ENCODE data around the gene HSBP1L1. TPM values are rescaled to one million over a fixed set of nuclear protein-coding genes. Genes with fewer than 3 reads are reported as not detected.
"Not testable (repeated sequence)": the region's sequence is repeated elsewhere in the genome, so short reads cannot be mapped to it uniquely, and the experiment has no call there.

Gene HSBP1L1
- total RNA-seq, 6 donors from 2014 or later, result 32.1 to 80.7 (median 43.8) TPM

DNA sequence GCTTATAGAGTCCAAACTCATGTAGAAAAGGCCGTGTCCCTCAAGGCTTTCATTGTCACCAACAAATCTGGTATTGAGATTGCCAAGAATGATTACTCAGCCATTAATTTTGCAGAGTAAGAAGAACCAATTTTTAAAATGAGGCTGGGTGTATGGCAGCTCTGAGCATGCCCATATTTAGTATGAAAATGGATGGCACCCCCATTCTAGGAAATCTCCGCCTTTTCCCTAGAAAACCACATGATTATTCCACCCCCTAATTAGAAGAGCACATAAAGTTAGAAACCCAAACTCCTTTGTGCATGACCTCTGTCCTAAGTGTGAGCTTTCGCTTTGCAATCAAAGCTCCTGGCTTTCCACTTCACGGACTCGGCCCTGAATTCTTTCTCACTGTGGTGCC lies 38.0 kb downstream of the HSBP1L1 start:
- no peaks in the 10 kb centered on the region for H3K27me3 ChIP-seq
- no peak overlapping the region for H3K27ac ChIP-seq
- ATAC-seq (ENCODE audit: low FRiP score in 2 of 2), result no peak
- H3K4me1 ChIP-seq, result no peaks in the 10 kb centered on the region
- DNase-seq, result no peak
- no peaks in the 10 kb centered on the region for H3K36me3 ChIP-seq
- TF ChIP-seq POLR2A (IDR thresholded peaks at IDR 0.05) (no peak), POLR2AphosphoS5 (IDR thresholded peaks at IDR 0.05) (no peak), EP300 (IDR thresholded peaks at IDR 0.05) (no peak)
- TF ChIP-seq, protein P1, sequence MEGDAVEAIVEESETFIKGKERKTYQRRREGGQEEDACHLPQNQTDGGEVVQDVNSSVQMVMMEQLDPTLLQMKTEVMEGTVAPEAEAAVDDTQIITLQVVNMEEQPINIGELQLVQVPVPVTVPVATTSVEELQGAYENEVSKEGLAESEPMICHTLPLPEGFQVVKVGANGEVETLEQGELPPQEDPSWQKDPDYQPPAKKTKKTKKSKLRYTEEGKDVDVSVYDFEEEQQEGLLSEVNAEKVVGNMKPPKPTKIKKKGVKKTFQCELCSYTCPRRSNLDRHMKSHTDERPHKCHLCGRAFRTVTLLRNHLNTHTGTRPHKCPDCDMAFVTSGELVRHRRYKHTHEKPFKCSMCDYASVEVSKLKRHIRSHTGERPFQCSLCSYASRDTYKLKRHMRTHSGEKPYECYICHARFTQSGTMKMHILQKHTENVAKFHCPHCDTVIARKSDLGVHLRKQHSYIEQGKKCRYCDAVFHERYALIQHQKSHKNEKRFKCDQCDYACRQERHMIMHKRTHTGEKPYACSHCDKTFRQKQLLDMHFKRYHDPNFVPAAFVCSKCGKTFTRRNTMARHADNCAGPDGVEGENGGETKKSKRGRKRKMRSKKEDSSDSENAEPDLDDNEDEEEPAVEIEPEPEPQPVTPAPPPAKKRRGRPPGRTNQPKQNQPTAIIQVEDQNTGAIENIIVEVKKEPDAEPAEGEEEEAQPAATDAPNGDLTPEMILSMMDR (IDR thresholded peaks at IDR 0.05), result no peak
- WGBS, 2 donors, result 90 to 92% methylated on average over 5 of the region's 5 CpGs
- H3K9me3 ChIP-seq, result peaks cover 0 to 19% (median 7%) of the 10 kb centered on the region in 4 donors
- H3K4me3 ChIP-seq, result no peak overlapping the region

DNA sequence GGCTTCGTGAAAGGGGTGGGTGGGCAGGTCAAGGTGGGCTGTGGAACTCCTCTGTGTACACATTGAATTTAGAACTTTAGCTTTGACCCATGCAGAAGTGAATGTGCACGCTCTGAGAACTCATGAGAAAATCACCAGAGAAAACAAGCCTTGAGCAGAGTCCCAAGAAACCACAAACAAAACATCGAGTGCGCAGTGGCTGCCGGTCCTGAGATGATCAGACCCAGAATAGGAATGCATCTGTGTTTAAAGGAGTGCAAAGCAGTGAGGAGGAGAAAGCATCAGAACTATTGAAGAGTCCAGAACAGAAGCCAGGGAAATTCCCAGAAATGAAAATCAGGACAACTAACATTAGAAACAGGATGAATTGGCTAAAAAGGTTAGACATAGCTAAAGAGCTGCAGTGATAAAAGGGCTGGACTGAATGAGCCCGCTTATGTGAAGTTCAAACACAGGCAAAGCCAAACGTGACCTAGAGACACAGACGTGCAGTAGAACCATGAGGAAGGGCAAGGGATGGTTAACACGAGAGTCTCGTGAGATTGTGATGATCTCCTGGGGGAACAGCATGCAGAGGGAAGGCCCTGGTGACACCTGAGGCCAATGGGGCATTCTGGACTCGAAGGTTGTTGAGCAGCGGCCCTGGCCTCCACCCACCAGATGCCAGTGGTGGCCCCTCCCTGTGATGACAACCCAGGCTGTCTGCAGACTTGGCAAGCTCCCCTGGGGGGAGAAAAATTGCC lies 40.3 kb downstream of the HSBP1L1 start:
- DNase-seq, result no peak
- H3K9me3 ChIP-seq, result peaks cover 0 to 25% (median 7%) of the 10 kb centered on the region in 4 donors
- H3K4me3 ChIP-seq, result no peak overlapping the region
- no peak overlapping the region for H3K27ac ChIP-seq
- ATAC-seq (ENCODE audit: low FRiP score in 2 of 2), result no peak
- H3K27me3 ChIP-seq, result no peaks in the 10 kb centered on the region
- no peak for TF ChIP-seq POLR2AphosphoS5 (IDR thresholded peaks at IDR 0.05)
- TF ChIP-seq EP300 (IDR thresholded peaks at IDR 0.05), result no peak
- TF ChIP-seq POLR2A (IDR thresholded peaks at IDR 0.05), result no peak
- TF ChIP-seq, protein P1 (IDR thresholded peaks at IDR 0.05), result no peak
- no peaks in the 10 kb centered on the region for H3K4me1 ChIP-seq
- no peaks in the 10 kb centered on the region for H3K36me3 ChIP-seq
- WGBS, 2 donors, result 86 to 89% methylated on average over 12 of the region's 12 CpGs

DNA sequence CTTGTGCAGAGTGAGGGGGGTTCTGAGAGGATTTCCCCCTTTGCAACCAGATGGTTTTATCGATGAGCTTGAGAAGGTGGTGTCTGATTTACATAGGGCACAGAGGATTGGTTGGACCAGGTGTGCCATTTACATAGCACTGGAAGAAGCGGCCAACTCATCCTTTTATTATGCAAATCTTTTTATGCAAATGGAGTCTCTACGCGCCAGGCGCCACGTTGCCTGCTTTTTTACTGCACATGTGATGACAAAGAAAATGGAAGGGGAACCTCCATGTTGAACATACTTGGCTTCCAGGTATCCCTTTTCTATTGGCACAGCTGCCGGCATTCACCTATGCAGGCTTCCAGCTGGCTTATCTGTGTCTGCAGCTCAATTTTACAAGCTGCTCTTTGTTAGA lies 42.3 kb downstream of the HSBP1L1 start:
- H3K27ac ChIP-seq, result no peak overlapping the region
- no peaks in the 10 kb centered on the region for H3K27me3 ChIP-seq
- no peaks in the 10 kb centered on the region for H3K4me1 ChIP-seq
- whole genome bisulfite sequencing, 2 donors, result 70 to 73% methylated on average over 7 of the region's 7 CpGs
- ATAC-seq (ENCODE audit: low FRiP score in 2 of 2), result no peak
- H3K9me3 ChIP-seq, result peaks cover 0 to 17% (median 0%) of the 10 kb centered on the region in 4 donors
- H3K4me3 ChIP-seq, result no peak overlapping the region
- H3K36me3 ChIP-seq, result no peaks in the 10 kb centered on the region
- DNase-seq, result no peak
- TF ChIP-seq EP300 (IDR thresholded peaks at IDR 0.05) (no peak), POLR2AphosphoS5 (IDR thresholded peaks at IDR 0.05) (no peak), POLR2A (IDR thresholded peaks at IDR 0.05) (no peak)
- TF ChIP-seq, protein P1 (IDR thresholded peaks at IDR 0.05), result no peak

- Histone ChIP-seq H3K36me3 (no peaks in the 10 kb centered on the region), H3K27me3 (no peaks in the 10 kb centered on the region), H3K4me1 (no peaks in the 10 kb centered on the region), H3K9me3 (peaks cover 0 to 31% (median 2%) of the 10 kb centered on the region in 4 donors), H3K4me3 (no peak overlapping the region), H3K27ac (no peak overlapping the region)
- no peak for TF ChIP-seq POLR2AphosphoS5 (IDR thresholded peaks at IDR 0.05)
- WGBS, 2 donors, result 92 to 94% methylated on average over 16 of the region's 16 CpGs
- peak; percentile 40 to 93 for ATAC-seq (ENCODE audit: low FRiP score in 2 of 2)
- peak in 1 of 2 donors; percentile 29 for DNase-seq
Measured at GRCh38 chr18:80009661-80010550, 45.5 kb downstream of the HSBP1L1 start.

DNA sequence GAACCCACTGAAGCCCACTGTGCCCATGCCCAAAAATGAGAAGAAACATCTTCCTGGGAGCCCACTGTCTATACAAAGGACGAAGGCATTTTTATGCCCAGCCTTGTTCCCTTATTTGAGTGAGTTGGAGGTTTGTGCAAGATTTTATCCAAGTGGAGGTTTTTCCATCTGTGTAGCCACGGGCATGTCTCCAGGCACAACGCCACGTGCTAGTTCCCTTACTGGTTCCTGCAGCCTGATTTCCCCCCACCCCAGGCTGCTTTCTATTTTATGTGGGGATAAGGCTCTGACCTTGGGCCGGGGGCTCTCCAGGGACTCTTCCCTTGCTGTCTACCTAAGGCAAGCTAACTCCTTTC lies 46.1 kb downstream of the HSBP1L1 start:
- 82 to 85% methylated on average over 5 of the region's 5 CpGs for WGBS, 2 donors
- no peaks in the 10 kb centered on the region for H3K4me1 ChIP-seq
- H3K36me3 ChIP-seq, result no peaks in the 10 kb centered on the region
- H3K4me3 ChIP-seq, result no peak overlapping the region
- TF ChIP-seq EP300 (IDR thresholded peaks at IDR 0.05), result no peak
- TF ChIP-seq, protein P1 (IDR thresholded peaks at IDR 0.05), result no peak
- no peak for TF ChIP-seq POLR2AphosphoS5 (IDR thresholded peaks at IDR 0.05)
- TF ChIP-seq POLR2A (IDR thresholded peaks at IDR 0.05), result no peak
- no peak for DNase-seq
- H3K9me3 ChIP-seq, result peaks cover 0 to 31% (median 2%) of the 10 kb centered on the region in 4 donors
- peak in 1 of 2 donors; percentile 59 for ATAC-seq (ENCODE audit: low FRiP score in 2 of 2)
- H3K27me3 ChIP-seq, result no peaks in the 10 kb centered on the region
- H3K27ac ChIP-seq, result no peak overlapping the region

GRCh38 chr18:80011496-80012137 lies 47.2 kb downstream of the HSBP1L1 start:
- not testable (repeated sequence) for ATAC-seq (ENCODE audit: low FRiP score in 2 of 2); DNase-seq; H3K4me3 ChIP-seq; H3K36me3 ChIP-seq; H3K27ac ChIP-seq; H3K27me3 ChIP-seq; H3K4me1 ChIP-seq
- H3K9me3 ChIP-seq, result peaks cover 0 to 31% (median 2%) of the 10 kb centered on the region in 4 donors
- WGBS, 2 donors, result 92 to 95% methylated on average over 14 of the region's 14 CpGs

Measured in upper lobe of left lung (tissue), 6 donors.